GM19239 (cell line): ENCODE measurements around the gene COQ7.

Experiments
- DNase-seq: peaks from one replicate; pipeline ENCODE4 v3.0.0; 2011; ENCODE audit warnings: low spot score; ENCODE audit not compliant: insufficient read length
- FAIRE-seq: peaks from 2 replicates; lab custom pipeline; 2011; peaks lifted over from hg19 to GRCh38; lab: Jason Lieb, UNC

COQ7 gene

DNA sequence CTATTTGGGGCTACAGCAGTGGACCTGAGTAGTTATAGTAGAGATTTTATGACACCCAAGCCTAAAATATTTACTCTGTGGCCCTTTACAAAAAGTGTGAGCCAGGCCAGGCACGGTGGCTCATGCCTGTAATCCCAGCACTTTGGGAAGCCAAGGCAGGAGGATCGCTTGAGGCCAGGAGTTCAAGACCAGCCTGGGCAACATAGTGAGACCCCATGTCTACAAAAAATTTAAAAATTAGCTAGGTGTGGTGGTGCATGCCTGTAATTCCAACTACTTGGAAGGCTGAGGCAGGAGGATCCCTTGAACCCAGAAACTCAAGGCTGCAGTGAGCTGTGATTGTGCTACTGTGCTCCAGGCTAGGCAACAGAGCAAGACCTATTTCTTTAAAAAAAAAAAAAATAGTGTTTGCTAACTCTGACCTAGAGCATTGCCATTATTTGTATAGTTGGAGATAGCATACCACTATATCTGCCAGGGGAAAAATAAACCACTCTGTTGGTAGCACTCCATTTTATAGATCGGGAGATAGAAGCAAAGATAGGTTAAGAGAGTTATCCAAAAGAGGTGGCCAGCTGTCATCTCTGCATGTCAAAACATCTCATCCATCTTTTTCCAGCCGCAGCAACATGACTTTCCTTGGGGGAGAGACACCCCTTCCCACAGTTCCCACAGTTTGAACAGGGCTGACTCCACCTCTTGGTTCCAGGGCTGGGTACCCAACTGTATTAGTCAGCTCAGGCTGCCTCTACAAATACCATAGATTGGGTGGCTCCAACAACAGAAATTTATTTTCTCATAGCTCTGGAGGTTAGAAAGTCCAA lies 43.3 kb downstream of the COQ7 start:
- FAIRE-seq (no peak), DNase-seq (no peak)

DNA sequence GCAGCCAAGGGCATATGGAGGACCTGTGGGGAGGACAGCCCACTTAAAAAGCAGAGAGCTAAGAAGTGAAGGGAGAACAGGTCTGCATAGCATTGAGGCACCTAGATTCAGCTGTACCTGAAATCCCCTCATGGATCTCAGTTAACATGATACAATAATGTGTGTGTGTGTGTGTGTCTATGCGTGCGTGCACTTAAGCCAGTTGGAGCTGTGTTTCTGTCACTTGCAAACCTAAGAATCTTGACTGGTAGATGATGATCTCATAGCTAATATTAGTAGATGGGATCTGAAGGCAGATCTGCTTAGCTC lies 44.6 kb downstream of the COQ7 start:
- FAIRE-seq (no peak), DNase-seq (no peak)

DNA sequence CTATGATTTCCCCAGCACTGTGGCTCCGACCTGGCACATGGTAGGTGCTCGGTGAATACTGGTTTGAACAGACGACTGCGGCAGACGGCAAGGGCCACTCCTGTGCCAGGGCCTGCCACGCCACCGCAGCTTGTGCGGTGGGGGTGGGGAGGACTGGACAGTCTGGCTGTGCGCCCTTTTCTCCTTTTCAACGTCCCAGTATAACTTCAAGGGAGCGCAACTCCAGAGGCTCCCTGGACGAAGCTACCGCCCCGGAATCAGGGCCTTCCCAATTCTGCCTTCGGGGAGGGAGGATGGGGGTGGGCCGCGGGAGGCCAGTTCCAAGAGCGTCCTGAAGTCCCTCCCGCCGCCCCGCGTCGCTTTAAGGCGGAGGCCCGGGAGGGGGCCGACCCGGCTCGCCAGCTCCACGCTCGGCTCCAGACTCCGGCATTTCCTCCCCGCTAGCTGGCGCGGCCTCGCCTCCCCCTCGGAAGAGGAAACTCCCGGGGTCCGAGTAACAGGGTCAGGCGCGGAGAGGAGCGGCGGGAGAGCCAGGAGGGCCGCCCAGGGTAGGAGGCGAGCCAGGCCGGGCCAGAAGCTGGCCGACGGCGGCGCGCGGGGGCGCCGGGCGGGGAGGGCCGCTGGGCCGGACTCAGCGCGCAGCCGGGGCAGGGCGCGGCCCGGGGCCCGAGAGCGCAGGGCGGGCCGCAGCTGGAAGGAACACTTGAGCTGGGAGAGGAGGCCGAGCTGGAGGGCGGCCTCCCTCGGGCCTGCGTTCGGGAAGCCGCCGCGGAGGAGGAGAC lies 46.4 kb downstream of the COQ7 start, which contains the start of gene ITPRIPL2:
TSS of gene ITPRIPL2 (plus strand) at position 388 of the 782 bp plus-strand sequence. CDS start 498 bp downstream, outside the sequence.
- no peak for FAIRE-seq

DNA sequence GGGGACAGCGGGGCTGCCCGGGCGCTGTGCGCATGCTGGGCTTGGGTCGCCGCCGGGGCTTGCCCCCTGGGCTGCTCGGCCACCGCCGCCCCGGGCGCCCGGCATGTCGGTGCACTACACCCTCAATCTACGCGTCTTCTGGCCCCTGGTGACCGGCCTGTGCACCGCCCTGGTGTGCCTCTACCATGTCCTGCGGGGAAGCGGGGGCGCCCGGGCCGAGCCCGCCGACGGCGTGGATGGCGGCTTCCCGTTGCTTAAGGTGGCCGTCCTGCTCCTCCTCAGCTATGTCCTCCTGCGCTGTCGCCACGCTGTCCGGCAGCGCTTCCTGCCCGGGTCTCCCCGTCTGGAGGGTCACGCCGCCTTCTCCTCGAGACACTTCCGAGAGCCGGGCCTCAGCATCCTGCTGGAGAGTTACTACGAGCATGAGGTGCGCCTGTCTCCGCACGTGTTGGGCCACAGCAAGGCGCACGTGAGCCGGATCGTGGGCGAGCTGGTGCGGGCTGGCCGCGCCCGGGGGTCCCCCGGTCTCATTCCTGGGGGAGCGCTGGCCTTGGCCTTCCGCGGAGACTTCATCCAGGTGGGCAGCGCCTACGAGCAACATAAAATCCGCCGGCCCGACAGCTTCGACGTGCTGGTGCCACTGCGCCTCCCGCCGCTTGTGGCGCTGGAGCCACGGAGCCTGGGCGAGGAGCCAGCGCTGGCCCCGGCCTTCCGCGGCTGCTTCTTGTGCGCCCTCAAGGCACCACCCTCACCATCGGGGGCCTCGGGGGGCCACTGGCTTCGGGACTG lies 47.1 kb downstream of the COQ7 start:
- DNase-seq (no peak), FAIRE-seq (no peak)

More for the DNA sequence above, 46.4 kb downstream of the COQ7 start, which contains the start of gene ITPRIPL2:
- DNase-seq, result no peak

DNA sequence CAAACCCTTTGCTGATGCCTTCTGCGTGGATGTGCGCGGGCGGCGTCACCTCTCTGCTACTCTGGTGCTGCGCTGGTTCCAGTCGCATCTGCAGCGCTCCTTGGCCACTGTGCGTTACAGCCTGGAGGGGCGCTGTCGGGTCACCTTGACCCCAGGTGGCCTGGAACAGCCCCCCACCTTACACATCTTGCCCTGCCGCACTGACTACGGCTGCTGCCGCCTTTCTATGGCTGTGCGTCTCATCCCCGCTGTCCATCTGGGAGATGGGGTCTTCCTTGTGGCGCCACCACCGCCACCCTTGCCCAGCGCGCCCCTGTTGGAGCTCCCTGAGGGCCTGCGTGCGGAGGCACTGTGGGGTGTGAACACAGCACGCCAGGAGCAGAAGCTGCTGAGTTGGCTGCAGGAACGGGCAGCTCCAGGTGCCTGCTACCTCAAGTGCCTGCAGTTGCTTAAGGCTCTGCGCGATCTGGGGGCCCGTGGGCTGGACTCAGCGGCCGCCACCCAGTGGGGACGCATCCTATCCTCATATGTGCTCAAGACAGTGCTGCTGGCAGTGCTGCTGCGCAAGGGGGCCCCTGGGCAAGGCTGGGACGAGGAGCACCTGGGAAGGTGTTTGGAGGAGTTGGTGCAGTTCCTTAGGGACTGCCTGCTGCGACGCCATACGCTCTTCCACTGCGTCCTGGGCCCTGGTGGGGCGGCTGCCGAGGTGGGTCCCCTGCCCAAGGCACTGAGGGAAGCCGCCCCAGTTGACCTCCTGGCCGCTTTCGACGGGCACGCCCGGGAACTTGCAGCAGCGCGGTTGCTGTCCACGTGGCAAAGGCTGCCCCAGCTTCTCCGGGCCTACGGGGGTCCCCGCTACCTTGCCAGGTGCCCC lies 48.0 kb downstream of the COQ7 start:
- FAIRE-seq (no peak), DNase-seq (no peak)

DNA sequence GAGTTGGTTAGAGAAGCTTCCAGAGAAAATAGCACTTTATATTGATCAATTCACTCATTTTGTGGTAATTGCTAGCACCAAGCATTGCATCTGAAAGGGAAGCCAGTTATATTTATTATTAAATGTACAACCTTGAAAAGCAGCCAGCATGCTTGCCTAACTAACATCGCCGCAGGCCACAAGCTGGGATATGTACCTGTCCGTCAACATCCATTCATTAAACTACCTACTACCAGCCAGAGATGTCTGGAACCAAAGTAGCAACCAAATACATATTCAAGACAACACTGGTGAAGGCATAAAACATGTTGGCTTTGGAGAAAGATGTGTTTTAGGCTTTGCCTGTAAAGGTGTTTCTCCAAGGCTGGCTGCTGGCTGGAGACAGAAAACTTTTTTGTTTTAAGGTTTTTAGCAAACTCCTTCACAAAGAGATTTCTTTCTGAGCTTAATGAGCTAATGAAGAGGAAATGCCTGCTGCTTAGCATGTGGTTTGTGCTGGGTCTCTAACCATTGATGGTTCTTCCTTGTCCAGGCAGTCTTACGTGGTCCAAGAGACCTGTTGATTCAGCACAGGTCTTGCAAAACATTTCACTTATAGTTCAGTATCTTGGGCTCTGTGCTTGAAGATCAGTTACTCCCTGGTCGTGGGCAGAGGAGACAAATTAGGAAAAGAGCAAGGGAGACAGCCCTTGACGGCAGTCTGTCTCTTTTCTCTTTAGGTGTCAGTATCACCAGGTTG lies 49.5 kb downstream of the COQ7 start:
- FAIRE-seq, result no peak
- DNase-seq, result no peak

DNA sequence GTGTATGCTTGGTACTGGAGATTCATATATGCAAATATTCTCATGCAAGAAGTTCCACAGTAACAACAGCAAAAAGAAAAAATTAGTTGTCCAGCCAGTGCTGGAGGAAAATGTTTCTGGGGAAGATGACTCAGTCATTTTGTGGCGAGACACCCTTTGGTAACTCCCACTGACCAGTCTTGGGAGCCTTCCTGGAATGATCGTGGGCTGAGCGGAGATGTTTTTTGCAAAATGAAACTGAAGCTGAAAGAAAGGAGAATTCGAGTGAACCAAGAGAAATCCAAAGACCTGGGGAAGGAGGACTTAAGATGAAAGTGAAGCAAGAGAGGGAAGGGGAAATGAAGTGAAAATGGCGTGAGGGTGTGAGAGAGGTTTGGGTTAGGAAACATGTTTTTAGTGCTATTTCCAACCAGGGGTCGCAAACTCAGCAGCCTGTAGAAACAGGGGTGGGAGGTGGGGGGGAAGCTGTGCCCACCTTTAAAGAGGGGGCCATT lies 51.6 kb downstream of the COQ7 start:
- DNase-seq (no peak), FAIRE-seq (peak; percentile 56)

DNA sequence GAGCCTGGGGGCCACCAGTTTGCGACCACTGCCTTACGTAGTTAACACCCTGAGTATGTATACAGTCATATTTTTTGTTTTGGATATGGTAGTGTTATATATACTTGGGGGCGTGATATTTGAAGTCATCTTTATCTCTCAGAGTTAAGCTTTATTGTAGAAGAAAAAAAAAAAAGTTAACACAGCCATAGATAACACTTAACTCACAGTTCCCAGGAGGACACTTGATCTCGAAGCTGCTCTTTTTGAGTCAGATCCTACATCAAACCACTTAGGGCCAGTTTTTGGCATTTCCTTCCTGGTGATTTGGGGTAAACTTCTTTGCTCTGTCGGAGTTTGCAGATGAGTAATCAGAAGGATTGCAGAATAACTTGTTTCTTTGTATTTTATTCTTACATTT lies 52.1 kb downstream of the COQ7 start:
- DNase-seq (no peak), FAIRE-seq (peak; percentile 70)

DNA sequence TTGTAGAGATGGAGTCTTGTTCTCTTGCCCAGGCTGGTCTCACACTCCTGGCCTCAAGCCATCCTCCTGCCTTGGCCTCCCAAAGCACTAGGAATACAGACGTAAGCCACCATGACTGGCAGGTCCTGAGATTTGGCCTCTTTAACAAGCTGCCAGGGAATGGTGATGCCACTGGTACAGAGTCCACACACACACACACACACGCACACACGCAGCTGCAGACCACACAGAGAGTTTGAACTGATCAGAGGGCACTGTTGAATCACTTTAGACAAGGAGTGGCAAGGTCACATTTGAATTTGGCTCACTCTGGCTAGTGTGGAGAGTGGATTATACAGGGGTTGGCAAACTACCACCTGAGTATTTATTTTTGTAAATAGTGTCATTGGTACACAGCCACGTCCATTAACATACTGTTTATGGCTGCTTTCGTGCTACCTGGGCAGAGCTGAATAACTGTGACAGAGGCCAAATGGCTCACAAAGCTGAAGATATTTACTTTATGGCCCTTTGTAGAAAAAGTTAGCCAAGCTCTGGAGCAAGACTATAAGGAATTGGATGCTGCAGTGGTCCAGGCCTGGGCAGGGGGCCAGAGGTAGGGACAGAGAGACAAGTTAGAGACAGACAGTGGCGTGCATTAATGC lies 56.2 kb downstream of the COQ7 start:
- FAIRE-seq, result no peak

DNA sequence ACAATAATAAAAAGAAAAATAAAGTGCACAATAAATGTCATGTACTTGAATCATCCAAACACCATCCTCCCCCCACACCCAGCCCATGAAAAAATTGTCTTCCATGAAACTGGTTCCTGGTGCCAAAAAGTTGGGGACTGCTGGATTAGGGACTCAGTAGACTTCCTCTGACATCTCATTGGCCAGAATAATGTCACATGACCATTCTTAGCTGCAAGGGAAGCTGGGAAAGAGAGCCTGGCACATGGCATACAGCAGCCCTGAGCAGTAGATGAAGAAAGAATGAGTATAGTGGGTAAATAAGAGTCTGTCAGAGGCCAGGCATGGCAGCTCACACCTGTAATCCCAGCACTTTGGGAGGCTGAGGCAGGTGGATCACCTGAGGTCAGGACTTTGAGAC lies 58.9 kb downstream of the COQ7 start:
- no peak for FAIRE-seq
- DNase-seq, result no peak

More for the DNA sequence above, 56.2 kb downstream of the COQ7 start:
- DNase-seq, result no peak

DNA sequence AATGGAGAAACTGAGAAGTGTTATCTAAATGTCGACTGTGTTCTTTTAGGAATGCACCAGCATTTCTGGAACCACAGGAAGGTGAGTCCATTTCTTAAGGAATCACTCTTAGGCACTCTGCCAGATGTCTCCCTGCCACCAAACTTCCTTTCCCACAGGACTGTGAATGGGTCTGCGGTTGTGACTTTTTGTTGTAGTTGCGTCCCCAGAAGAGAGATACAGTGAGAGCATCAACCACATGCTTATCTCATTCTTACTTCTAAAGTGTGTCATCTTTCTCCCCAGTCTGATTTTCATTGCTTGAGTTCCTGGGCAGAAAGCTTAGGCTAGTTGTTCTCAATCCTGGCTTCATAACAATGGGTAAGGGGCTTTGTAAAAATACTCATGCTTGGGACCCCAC lies 59.8 kb downstream of the COQ7 start:
- DNase-seq (no peak), FAIRE-seq (no peak)

DNA sequence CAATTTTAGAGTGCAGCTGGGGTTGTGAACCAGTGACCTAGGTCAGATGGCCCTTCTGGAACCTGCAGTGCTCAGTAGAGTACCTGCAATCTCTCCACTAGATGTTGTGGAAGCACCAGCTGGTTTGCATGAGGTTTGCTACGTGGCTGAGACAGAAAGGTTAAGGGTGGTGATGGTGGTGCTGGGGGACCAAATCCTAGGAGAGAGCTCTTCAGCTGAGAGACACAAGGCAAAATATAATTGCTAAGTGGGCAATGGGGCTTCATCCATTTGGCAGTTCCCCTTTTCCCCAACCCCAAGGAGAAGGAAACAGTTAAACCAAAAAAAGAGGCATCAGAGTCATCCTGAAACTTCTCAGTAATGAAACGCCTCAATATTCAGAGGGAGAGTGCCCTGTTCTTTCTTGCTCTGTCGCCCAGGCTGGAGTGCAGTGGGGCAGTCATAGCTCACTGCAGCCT lies 60.3 kb downstream of the COQ7 start:
- FAIRE-seq (peak; percentile 88), DNase-seq (no peak)

DNA sequence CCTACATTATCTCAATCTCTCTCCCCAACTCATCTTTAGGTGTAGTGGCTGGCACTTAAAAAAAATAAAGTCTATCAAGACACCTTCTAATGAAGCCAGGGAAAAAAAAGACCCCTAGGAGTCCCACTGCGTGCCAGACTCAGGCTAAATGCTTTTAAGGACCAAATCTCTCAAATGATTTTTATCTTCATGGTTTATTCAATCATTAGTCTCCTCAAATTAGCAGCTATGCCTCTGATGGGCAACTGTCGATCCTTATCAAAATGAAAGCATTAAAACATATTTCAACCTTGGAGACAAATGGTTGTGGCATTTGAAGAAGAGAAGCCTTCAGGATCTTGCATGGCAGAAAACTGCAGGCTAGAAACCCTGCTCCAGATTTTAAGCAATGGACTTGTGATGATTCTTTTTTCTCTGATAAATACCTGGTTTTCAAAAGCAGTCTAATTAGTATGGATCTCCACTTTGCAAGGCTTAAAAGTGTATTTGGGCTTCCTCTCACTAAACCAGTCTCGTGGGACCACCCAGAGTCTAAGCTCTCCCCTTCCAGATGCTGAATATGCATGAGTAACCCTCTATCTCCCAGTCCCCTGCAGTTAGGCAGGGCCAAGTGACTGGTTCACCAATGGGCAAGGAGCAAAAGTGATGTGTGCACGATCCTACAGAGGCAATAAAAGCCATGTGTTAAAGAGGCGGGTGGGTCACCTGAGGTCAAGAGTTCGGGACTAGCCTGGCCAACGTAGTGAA lies 61.2 kb downstream of the COQ7 start:
- FAIRE-seq (no peak), DNase-seq (no peak)
